NCI-H1930 (cell line): ENCODE measurements around the gene STK32B.

Experiments used
- DNase-seq, 2 experiments: peaks; one replicate each; lab custom pipeline; 2025; lab: John Stamatoyannopoulos, UW

Gene STK32B

GRCh38 chr4:5067908-5068307 is 16.6 kb downstream of the STK32B start:
- DNase-seq: no peak

- DNase-seq: no peak
Measured at GRCh38 chr4:5069901-5070300, 18.6 kb downstream of the STK32B start.

- no peak for DNase-seq
Measured at GRCh38 chr4:5072948-5073347, 21.7 kb downstream of the STK32B start.

- no peak for DNase-seq
Measured at GRCh38 chr4:5078009-5078408, 26.7 kb downstream of the STK32B start.

DNA sequence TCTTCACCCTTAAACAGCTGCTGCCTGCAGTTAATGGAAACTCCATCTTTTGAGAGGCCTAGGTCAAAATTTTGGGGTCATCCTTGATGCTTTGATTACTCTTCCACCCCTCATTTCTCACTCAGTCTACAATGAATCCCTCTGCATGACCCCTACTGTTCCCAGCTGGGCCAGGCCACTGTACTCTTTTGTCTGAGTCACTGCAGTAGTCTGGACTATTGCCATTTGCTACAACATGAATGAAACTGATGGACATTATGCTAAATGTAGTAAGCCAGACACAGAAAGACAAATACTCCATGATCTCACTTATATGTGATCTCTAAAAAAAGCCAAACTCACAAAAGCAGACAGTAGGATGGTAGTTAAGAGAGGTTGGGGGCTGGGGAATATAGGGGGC is 28.3 kb downstream of the STK32B start:
- DNase-seq: no peak

DNA sequence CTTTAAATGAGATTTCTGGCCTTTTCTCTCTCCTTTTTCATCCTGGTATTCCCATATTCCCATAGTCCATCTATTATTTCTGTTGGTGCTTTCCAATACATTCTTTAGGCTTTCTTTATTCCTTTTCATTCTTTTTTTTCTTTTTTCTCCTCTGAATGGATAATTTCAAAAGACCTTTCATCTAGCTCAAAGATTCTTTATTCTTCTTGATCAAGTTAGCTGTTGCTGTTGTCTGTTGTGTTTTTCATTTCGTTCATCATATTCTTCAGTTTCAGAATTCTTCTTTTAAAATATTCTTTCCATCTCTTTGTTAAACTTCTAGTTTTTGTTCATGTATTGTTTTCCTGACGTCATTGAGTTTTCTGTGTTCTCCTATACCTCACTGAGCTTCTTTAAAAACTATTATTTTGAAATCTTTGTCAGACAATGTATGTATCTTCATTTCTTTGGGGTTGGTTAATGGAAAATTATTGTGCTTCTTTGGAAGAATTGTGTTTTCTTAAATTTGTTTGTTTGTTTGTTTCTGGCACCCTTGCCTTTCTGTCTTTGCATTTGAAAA is 30.2 kb downstream of the STK32B start:
- DNase-seq: no peak

GRCh38 chr4:5082376-5082775 is 31.1 kb downstream of the STK32B start:
- no peak for DNase-seq

DNA sequence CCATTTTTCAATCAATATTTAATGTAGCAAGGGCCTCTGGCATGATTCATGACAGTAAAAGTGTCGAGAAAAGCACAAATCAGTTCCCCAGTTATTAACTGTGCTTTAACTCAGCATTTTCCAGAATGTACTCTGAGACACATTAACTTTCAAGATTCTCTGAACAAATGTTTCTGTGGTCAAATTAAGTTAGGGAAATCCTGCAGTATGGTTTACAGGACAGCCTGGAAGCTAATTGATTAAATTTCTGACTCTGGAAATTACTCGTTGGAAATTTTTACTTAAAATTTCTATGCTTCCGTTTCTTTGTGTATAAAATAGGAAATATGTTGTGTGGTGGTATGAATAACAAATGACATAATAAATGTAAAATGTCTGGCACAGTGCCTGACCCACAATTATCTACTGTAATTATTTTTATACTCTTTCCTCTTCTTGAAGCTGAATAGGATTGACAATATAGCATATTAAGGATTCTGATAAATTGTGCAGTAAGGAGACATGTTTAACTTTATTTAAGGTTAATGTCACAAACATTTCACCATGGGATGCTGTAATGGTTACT is 33.7 kb downstream of the STK32B start:
- no peak for DNase-seq

DNA sequence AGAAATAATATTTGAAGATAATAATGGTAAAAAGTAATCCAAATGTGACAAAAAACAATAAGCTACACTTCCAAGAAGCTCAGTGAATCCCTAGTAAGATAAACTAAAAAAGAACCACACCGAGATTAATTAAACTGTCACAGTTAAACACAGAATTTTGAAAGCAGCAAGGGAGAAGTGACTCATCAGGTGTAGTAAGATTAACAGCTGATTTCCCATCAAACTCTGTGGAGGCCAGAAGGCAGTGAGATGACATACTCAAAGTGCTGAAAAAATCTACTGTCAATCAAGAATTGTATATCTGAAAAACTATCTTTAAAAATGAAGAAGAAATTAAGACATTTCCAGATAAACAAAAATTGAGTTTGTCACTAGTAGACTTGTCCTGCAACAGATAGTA is 35.3 kb downstream of the STK32B start:
- DNase-seq: no peak

GRCh38 chr4:5096261-5096660 is 45.0 kb downstream of the STK32B start:
- no peak for DNase-seq

GRCh38 chr4:5098176-5098575 is 46.9 kb downstream of the STK32B start:
- no peak for DNase-seq

DNA sequence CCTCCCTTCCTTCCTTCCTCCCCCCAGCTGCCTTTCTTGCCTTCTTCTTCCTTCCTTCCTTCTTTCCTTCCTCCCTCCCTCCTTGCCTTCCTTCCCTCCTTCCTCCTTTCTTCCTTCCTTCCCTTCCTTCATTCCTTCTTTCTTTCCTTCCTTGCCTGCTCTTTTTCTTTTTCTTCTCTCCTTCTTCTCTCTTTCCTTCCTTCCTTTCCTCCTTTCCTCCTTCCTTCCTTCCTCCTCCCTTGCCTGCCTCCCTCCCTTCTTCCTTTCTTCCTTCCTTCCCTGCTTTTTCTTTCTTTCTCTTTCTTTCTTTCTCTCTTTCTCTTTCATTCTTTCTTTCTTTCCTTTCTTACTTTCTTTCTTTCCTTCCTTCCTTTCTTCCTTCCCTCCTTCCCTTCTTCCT is 49.1 kb downstream of the STK32B start:
- no peak for DNase-seq

DNA sequence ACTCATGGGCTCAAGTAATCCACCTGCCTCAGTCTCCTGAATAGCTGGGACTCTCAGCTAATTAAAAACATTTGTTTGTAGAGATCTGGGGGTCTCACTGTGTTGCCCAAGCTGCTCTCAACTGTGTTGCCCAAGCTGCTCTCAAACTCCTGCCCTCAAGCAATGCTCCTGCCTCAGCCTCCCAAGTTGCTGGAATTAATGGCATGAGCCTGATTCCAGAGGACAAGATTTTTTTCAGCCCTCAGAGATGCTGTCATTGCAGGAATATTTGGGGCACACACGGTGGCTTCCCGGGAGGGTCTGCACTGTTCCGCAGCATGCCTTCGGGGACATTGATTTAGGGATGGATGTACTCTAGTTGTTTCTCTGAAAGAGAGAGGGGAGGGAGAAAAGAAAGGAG is 49.7 kb downstream of the STK32B start:
- no peak for DNase-seq

DNA sequence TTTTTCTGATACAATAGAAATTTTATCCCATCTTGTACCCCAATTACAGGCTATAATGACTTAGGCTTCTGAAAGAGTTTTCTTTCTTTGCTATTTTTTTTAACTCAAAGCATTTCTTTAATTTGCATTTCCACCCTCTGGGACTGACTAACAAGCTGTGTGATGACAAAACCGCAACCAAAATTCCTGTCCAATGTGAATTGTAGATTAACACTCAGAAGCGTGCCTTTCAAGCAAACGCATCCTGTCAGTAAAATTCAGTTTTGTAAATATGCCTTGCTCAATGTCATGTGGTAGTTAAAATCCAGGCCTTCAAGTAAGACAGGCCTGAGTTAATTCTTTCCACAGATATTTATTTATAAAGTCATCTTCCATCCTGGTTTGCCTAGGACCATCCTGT is 50.3 kb downstream of the STK32B start:
- DNase-seq: no peak

- DNase-seq: no peak
Measured at GRCh38 chr4:5110901-5111300, 59.6 kb downstream of the STK32B start.

DNA sequence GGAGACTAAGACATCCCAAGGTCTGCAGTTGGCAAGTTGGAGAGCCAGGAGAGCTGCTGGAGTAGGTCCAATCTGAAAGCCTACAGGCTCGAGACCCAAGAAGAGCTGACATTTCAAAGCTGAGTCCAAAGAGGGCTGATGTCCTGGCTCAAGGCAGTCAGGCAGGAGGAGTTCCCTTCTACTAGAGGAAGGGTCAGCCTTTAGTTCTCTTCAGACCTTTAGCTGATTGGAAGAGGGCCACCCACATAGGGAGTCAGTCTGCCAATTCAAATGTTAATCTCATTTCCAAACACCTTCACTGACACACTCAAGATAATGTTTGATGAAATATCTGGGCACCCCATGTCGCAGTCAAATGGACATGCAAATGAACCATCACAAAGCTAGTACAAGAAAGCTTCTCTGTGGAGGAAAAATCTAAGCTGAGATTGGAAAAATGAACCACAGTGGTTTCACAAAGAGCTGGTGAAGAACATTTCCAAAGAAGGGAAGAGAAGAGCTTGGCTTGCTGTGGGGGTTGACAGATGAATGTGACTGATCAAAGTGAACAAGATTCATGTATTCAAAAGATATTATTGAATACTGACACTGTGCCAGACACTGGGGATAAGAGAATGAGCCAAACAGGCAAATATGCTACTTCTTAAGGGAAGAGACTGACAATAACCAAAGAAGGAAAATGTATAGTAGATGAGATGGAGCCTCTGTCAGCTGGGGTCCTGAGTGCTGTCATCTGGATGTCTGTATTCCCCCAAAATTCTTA is 61.2 kb downstream of the STK32B start:
- DNase-seq: no peak

GRCh38 chr4:5114950-5115349 is 63.7 kb downstream of the STK32B start:
- no peak for DNase-seq

GRCh38 chr4:5118091-5118786 is 67.0 kb downstream of the STK32B start:
- no peak for DNase-seq

GRCh38 chr4:5118994-5119835 is 67.9 kb downstream of the STK32B start:
- DNase-seq: no peak

GRCh38 chr4:5120067-5120466 is 68.8 kb downstream of the STK32B start:
- DNase-seq: no peak

- no peak for DNase-seq
Measured at GRCh38 chr4:5120468-5120867, 69.2 kb downstream of the STK32B start.

- no peak for DNase-seq
Measured at GRCh38 chr4:5122114-5122513, 70.8 kb downstream of the STK32B start.
